SK-N-SH treated with all-trans-retinoic acid at 6 μM for 48 hours (cell line): ENCODE data around the gene STOML1.

ENCODE experiments used
- ARNTL ChIP-seq: fragments of 450-650 bp; formaldehyde crosslinking; IDR thresholded peaks from 2 replicates; pipeline ENCODE4 v1.5.0; 2020; ENCODE audit warnings: low read depth, mild to moderate bottlenecking, moderate library complexity, borderline replicate concordance
- CREB5 ChIP-seq: fragments of 250-450 bp; sonication (Bioruptor Pico); IDR thresholded peaks from 2 replicates; pipeline ENCODE4 v1.5.1; 2020; ENCODE audit warnings: low read depth, mild to moderate bottlenecking, moderate library complexity
- CSDC2 ChIP-seq: fragments of 250-450 bp; sonication (Bioruptor Pico); IDR thresholded peaks from 2 replicates; pipeline ENCODE4 v1.5.0; 2020; ENCODE audit warnings: mild to moderate bottlenecking, moderate library complexity
- ESRRG ChIP-seq: fragments of 250-450 bp; sonication (Bioruptor Pico); IDR thresholded peaks from 2 replicates; pipeline ENCODE4 v1.6.1; 2021; ENCODE audit warnings: mild to moderate bottlenecking
- ISL1 ChIP-seq: fragments of 250-450 bp; sonication (Bioruptor Pico); IDR thresholded peaks from 2 replicates; pipeline ENCODE4 v2.1.2; 2022; ENCODE audit warnings: mild to moderate bottlenecking, moderate library complexity
- PATZ1 ChIP-seq: fragments of 250-450 bp; sonication (Bioruptor Pico); IDR thresholded peaks from 2 replicates; pipeline ENCODE4 v1.8.0; 2020; ENCODE audit warnings: mild to moderate bottlenecking, moderate library complexity, borderline replicate concordance
- ZFP3 ChIP-seq: fragments of 250-450 bp; sonication (Bioruptor Pico); IDR thresholded peaks from 2 replicates; pipeline ENCODE4 v1.5.0; 2020; ENCODE audit warnings: mild to moderate bottlenecking, moderate library complexity
- ZFP30 ChIP-seq: fragments of 450-650 bp; formaldehyde crosslinking; IDR thresholded peaks from 2 replicates; pipeline ENCODE4 v1.5.0; 2022; ENCODE audit warnings: mild to moderate bottlenecking, moderate library complexity
- ZNF565 ChIP-seq: fragments of 450-650 bp; formaldehyde crosslinking; conservative IDR thresholded peaks from 2 replicates; pipeline ENCODE4 v1.5.0; 2020; ENCODE audit warnings: low read depth, mild to moderate bottlenecking, moderate library complexity

GRCh38 chr15:73986776-73987056 lies 5.4 kb downstream of the STOML1 start:
- TF ChIP-seq ZFP3 (CRISPR knock-in tag) (no peak), PATZ1 (CRISPR knock-in tag) (no peak), CREB5 (no peak), ZNF565 (CRISPR knock-in tag) (no peak), CSDC2 (CRISPR knock-in tag) (no peak), ESRRG (CRISPR knock-in tag) (no peak), ARNTL (no peak), ISL1 (CRISPR knock-in tag) (no peak), ZFP30 (no peak)
